Hematopoietic multipotent progenitor cell treated with erythropoietin and hydrocortisone succinate and interleukin-3 and kit ligand, for 8 days (in vitro differentiated cells): ENCODE results near the gene CCDC70.
A peak's percentile ranks its signal among the peaks of the same experiment; 100 is the strongest.

ENCODE experiments used
- DNase-seq: peaks from one replicate; pipeline ENCODE4 v3.0.0-alpha.2; 2015

CCDC70 gene

DNA sequence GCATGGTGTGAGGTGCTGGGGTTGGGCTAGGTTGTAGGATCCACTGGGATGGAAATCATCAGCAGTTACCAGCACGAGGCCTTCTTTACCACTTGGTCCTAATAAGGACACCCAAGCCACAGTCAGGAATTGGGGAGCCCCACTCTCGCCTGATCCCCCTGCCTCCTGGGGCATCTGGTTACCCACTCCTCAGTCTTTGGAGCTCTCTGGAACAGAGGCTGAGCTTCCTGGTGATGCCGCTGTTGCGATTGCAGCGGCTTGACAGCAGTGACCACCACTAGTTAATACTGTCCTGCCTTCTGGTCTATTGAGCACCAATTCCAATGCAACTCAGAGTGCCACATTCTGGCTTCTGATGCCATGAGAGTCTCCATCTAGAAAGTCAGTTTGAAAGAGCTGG is 30.2 kb upstream of the CCDC70 start:
- DNase-seq = no peak

DNA sequence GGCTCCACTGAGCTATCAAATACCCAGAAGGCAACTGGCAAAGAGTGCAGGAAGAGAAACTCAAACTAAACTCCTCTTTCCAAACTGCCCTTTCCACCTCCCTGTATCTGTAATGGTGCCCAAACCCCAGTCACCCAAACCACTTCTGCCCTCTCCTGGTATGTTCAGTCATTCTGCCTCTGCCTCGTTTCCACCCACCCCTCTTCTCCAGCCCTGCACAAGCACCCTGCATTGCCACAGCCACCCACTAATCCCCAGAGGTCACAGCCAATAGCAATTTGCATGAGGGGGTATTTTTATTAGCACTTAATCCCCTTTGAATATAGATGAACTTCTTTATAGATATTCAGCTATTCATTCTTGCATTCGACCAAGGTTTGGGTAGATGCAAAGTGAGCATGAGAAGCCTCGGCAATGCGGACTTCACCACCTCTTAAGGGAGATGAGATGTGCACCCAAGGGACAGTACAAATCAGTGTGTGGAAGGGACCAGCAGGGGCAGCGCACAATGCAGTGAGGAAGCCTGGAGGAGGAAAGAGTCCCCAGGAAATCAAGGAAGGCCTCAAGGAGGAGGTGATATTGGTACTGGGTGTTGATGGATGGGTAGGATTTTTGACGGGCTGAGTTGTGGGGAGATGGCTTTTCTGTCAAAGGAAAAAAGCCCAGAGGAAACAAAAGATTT is 29.2 kb upstream of the CCDC70 start:
- peak; percentile 32 for DNase-seq

DNA sequence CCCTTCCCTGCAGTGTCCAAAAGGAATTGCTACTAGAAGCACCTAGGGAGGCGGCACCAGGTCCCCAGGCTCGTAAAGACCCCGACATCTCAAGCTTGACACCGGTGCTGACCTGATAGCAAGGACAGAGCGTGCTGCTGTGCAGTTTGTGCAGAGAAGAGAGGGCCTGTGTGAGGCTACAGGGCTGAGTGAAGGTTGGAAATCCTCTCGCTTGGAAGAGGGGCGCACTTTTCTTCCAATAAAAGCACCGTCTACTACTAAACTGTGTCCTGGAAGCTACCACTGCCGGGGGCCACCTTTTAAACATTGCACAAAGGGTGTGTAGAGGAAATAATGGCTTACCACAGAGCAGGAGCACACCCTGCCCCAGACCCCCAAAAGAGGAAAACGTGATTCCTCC is 27.8 kb upstream of the CCDC70 start:
- DNase-seq = no peak

- no peak for DNase-seq
These were observed 27.1 kb upstream of the CCDC70 start for GRCh38 chr13:51834581-51835171.

GRCh38 chr13:51837016-51837415 is 24.8 kb upstream of the CCDC70 start:
- DNase-seq = no peak

DNA sequence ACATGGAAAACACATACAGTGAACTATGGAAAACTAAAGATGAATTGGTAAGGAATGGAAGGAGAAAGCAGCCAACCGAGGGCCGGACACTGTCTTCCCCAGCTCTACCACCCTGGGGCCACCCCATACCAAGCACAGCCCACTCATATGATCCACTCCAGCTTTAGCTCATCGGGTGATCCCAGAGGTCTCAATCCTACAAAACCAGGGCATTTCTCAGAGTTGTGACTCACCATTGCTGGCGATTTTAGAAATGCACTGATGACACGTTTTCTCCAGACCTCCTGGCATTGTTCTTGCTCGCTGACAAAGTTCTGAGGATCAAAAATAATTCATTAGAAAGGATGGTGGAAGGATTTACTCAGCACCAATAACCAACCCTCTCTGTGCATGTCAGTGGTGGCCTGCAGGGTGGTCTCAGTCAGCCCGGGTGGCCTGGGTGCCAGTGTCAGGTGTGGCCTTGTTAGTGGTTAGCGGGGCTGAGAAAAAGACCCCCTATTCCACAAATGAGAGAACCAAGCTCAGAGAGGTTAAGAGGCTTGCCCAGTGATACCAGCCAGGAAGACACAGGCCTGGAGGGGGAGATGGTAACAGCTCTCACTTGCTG is 23.4 kb upstream of the CCDC70 start:
- DNase-seq = no peak

GRCh38 chr13:51839711-51840540 is 21.8 kb upstream of the CCDC70 start:
- peak; percentile 63 for DNase-seq

GRCh38 chr13:51840917-51841316 is 20.9 kb upstream of the CCDC70 start:
- no peak for DNase-seq

- no peak for DNase-seq
These were observed 20.0 kb upstream of the CCDC70 start for GRCh38 chr13:51841732-51842131.

DNA sequence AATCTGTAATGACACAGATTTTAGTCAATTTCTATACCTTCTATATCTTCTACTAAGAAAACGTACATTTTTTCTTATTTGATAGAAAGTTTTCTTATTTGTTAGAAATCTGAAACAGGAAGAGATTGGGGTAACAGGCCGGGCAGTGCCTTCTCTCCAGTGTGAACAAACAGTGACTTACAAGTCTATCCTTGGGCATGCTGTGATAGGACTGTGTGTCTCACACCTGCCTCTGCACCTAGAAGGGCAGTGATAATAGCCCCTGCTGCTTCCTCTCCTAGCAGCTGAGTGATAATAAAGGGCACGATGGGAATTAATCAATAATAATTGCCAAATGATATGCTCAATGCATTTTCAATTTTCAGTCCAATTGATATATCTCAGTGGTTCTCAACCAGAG is 18.2 kb upstream of the CCDC70 start:
- DNase-seq = no peak

- DNase-seq = peak; percentile 58
These were observed 16.8 kb upstream of the CCDC70 start, which contains the start of gene TMEM272 for GRCh38 chr13:51844862-51845573. TSS of gene TMEM272 (minus strand) at chr13:51845177. CDS start at chr13:51838530, 6,647 bp downstream.

- no peak for DNase-seq
These were observed 16.0 kb upstream of the CCDC70 start for GRCh38 chr13:51845574-51846318.

GRCh38 chr13:51846756-51847155 is 15.0 kb upstream of the CCDC70 start:
- no peak for DNase-seq

GRCh38 chr13:51848674-51849073 is 13.1 kb upstream of the CCDC70 start:
- DNase-seq = no peak

DNA sequence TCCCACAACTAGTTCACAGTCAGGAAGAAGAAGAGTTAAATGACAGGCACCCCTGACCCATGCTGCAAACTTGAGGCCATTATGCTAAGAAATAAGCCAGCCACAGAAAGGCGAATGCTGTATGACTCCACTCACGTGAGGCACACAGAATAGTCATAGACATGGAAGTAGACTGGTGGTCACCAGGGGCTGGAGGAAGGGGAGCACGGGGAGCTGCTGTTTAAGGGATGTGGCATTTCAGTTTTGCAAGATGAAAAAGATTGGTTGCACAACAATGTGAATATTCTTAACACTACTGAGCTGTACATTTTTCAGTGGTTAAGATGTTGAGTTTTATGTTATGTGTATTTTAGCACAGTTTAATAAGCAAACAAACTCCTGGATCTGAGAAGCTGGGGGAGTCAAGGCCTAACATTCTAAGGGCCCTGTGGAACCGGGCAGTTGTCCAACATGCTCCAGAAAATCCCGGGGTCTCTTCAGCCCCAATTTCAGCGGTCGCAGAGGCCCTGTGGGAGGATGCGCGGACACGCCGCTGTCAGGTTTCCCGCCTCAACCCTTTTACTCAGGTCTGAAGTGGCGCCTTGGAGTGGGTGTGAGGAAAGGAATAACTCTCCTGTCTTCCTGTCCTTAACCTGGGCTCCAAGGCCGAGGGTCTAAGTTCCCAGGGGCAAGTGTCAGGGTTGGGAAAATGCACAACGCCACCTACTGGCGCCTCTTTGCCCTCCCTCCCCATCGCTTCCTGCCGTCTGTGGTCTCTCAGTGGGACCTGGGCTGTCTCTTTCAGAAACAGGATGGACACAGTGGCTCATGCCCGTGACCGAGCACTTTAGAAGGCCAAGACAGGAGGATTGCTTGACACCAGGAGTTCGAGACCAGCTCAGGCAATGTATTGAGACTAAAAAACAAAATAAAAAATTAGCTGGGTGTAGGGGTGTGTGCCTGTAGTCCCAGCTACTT is 12.3 kb upstream of the CCDC70 start:
- peak; percentile 26 for DNase-seq

DNA sequence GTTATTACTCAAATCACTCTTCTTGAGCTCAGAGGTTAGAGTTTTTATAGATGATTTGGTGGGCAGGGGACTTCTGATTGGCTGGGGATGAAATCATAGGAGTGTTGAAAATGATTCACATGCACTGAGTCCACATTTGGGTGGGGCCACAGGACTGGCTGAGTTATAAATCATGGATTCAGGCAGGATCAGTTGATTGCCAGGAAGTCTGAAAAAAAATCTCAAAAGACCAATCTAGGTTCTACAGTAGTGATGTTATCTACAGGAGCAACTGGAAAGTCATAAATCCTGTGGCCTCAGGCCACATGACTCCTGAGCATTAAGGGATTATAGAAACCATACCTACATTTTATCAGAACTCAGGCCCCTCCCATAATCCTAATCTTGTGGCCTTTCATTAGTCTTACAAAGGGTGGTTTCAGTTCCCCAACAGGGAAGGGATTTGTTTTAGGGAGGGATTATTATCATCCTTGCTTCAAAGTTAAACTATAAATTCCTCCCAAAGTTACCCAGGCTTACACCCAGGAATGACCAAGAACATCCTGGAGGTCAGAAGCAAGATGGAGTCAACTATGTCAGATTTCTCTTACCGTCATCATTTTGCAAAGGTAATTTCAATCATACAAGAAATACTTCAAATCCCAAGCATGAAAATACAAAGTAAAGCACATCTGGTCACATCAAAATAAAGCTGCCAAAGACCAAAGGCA is 5.6 kb upstream of the CCDC70 start:
- DNase-seq = no peak

DNA sequence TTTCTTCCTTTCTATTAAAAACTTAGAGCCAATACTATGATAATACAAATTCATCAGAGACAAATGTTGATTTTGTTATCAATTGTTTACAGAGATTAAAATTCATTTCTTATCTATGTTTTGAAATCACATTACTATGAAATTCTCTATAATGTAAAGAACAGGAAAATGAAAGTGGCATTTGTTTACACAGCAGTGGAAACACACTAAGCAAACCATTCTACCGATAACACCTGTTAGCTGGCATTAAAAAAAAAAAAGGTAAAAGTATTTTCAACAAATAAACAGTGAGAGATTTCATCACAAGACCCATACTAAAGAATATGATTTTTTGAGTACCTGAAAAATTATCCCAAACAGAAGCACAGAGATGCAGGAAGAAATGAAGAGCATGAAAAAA is 4.8 kb upstream of the CCDC70 start:
- no peak for DNase-seq

- DNase-seq = no peak
These were observed 3.1 kb upstream of the CCDC70 start for GRCh38 chr13:51858433-51859247.

GRCh38 chr13:51862957-51863356 is 1.2 kb downstream of the CCDC70 start:
- DNase-seq = no peak
